Measurements from ENCODE around the gene TNRC18. TPM values are rescaled to one million over a fixed set of nuclear protein-coding genes. Genes with fewer than 3 reads are reported as not detected.

TNRC18 gene
- total RNA-seq, 5 donors from 2014 or later (not counting 1 experiment from before 2014, with no cell fraction given): 58.8 to 71.0 (median 62.6) TPM

DNA sequence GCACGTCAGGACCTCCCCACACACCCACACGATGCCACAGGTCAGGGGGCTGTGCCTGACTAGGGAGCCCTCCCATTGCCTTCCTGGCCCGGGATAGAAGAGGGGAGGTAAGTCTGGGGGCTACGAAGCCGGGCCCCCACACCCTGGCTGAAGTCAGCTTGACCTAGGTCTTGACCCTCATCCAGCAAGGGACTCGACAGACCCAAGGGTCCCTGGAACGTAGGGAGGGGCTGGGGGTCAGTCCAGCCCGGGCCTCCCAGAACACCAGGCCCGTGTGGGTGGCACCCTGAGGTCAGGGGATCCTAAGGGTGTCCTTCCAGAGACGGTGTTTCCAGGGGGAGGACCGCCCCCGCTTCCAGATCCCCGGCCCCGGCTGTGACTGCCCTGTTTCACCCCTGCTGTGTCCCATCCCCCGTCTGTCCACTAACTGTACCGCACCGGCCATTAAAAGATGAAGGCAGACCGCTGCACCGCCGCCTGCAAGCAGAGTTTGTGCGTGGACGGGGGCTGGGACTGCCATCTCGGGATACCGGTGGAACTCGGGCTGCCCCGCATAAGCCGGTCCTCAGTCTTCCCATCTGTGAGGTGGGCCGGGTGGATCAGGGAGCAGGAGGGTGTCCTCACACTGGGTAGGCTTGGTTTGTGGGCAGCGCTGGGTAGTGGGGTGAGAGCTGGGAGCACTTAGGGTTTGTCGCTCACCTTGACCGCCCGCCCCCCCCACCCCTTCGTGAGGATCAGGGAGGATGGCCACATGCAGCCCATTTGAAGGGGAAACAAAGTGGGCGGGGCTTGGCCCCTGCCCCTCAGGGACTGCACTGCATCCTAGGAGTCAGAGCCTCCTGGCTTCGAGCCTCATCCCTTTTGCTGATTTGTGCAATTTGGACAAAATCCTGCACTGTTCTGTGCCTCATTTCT, 119.8 kb downstream of the TNRC18 start:
- peaks cover 11% of the 10 kb centered on the region for H3K36me3 Mint-ChIP-seq
- WGBS (ENCODE audit: insufficient coverage): 80% methylated on average over 27 of the region's 35 CpGs
- peaks cover 7 to 8% of the 10 kb centered on the region in 2 donors for H3K36me3 ChIP-seq (ENCODE audit: control insufficient read depth in 2 of 2, extremely low read depth in 1 of 2, insufficient read depth in 1 of 2, low read length in 1 of 2)
- DNase-seq: no peak
- no peaks in the 10 kb centered on the region for H3K9me3 Mint-ChIP-seq
- ChIA-PET POLR2A (interaction anchor here in 1 of 2 donors (0.6 kb wide), 1 partner anchor 87 kb away, joined by 6 read pairs; no protein-coding TSS in a partner anchor), CTCF (no interaction called here)
- no peak overlapping the region for H3K4me3 Mint-ChIP-seq
- peaks cover 0 to 2% (median 0%) of the 10 kb centered on the region in 3 donors for H3K4me1 Mint-ChIP-seq
- H3K27me3 ChIP-seq (replicated peaks in 1 of 2; ENCODE audit: control insufficient read depth in 2 of 2, extremely low read depth in 1 of 2, insufficient read depth in 2 of 2, low read length in 1 of 2): peaks cover 0 to 9% of the 10 kb centered on the region in 2 experiments
- no peak overlapping the region for H3K27ac ChIP-seq (ENCODE audit: low read length)
- H3K27me3 Mint-ChIP-seq: no peaks in the 10 kb centered on the region
- H3K4me1 ChIP-seq (ENCODE audit: control insufficient read depth in 1 of 2, extremely low read depth in 1 of 2, insufficient read depth in 2 of 2, low read length in 2 of 2): no peaks in the 10 kb centered on the region
- no peaks in the 10 kb centered on the region for H3K9me3 ChIP-seq
- ATAC-seq (replicated peaks in 1 of 4): no peak
- H3K4me3 ChIP-seq (ENCODE audit: control insufficient read depth in 1 of 2, extremely low read depth in 1 of 2, low read length in 1 of 2): no peak overlapping the region
- H3K27ac Mint-ChIP-seq: no peak overlapping the region

DNA sequence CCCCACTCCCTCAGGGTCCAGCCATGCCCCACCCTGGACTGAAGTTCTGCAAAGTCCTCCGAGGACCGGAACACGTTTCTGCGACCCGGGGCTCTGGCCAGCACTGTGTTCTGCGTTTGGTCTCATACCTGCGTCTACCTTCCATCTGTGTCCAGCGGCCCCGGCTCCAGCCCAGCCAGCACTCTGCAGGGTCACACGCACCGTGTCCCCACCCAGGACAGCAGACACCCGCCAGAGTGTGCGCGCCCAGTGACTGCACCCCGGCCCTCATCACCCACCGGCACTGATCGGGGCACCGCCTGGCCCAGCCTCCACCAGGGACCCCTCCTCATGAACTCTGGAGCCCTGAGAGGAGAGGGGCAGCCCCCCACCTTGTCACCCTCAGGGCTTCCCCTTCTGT, 120.6 kb downstream of the TNRC18 start:
- H3K4me1 Mint-ChIP-seq: peaks cover 0 to 6% (median 3%) of the 10 kb centered on the region in 3 donors
- Histone ChIP-seq H3K27ac (ENCODE audit: low read length) (no peak overlapping the region), H3K9me3 (no peaks in the 10 kb centered on the region), H3K4me1 (ENCODE audit: control insufficient read depth in 1 of 2, extremely low read depth in 1 of 2, insufficient read depth in 2 of 2, low read length in 2 of 2) (peaks cover 0 to 3% of the 10 kb centered on the region in 2 experiments), H3K27me3 (replicated peaks in 1 of 2; ENCODE audit: control insufficient read depth in 2 of 2, extremely low read depth in 1 of 2, insufficient read depth in 2 of 2, low read length in 1 of 2) (peaks cover 0 to 15% of the 10 kb centered on the region in 2 experiments), H3K36me3 (ENCODE audit: control insufficient read depth in 2 of 2, extremely low read depth in 1 of 2, insufficient read depth in 1 of 2, low read length in 1 of 2) (peaks cover 7 to 8% of the 10 kb centered on the region in 2 donors), H3K4me3 (ENCODE audit: control insufficient read depth in 1 of 2, extremely low read depth in 1 of 2, low read length in 1 of 2) (no peak overlapping the region)
- WGBS (ENCODE audit: insufficient coverage): 91% methylated on average over 17 of the region's 18 CpGs
- no peak overlapping the region for H3K4me3 Mint-ChIP-seq
- no peak overlapping the region for H3K27ac Mint-ChIP-seq
- peaks cover 4% of the 10 kb centered on the region in 2 donors for H3K27me3 Mint-ChIP-seq
- ATAC-seq (replicated peaks in 1 of 4): peak in 1 of 4 experiments; percentile 26
- ChIA-PET POLR2A (interaction anchor here in 1 of 2 donors (0.6 kb wide), 1 partner anchor 87 kb away, joined by 6 read pairs; no protein-coding TSS in a partner anchor), CTCF (no interaction called here)
- no peak for DNase-seq
- H3K36me3 Mint-ChIP-seq: peaks cover 6% of the 10 kb centered on the region
- no peaks in the 10 kb centered on the region for H3K9me3 Mint-ChIP-seq

DNA sequence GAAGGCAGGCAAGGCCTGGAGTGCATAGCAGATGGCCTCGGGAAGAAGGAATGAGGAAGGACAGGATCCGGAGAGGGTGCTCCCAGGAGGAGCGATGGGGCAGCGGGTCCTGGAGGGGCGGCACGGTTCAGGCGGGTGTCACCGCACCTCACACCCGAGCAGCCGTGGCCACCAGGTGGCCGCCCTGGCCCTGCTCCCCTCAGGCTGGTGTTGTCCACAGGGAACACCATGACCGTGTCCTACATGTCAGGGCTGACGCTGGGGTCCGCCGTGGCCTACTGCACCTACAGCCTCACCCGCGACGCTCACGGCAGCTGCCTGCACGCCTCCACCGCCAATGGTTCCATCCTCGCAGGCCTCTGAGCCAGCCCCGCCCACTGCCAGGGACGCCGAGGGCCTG, 121.1 kb downstream of the TNRC18 start:
- peaks cover under 1 to 6% (median 3%) of the 10 kb centered on the region in 3 donors for H3K4me1 Mint-ChIP-seq
- POLR2A ChIA-PET: no interaction called here
- DNase-seq: no peak

DNA sequence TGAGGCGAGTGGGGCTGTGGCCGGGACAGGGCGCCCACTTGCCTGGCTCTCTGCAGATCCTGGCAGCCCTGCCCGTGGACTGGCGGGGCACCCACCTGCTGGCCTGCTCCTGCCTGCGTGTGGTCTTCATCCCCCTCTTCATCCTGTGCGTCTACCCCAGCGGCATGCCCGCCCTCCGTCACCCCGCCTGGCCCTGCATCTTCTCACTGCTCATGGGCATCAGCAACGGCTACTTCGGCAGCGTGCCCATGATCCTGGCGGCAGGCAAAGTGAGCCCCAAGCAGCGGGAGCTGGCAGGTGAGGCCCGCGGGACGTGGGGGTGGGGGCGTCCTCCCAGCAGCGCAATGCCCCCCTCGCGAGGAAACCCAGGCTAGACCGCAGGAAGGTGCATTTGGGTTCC, 123.3 kb downstream of the TNRC18 start:
- Mint-ChIP-seq H3K27ac (no peak overlapping the region), H3K36me3 (no peaks in the 10 kb centered on the region), H3K27me3 (peaks cover 6% of the 10 kb centered on the region in 2 donors), H3K9me3 (no peaks in the 10 kb centered on the region), H3K4me1 (peaks cover 10 to 19% (median 11%) of the 10 kb centered on the region in 3 donors), H3K4me3 (no peak overlapping the region)
- Histone ChIP-seq H3K27me3 (replicated peaks in 1 of 2; ENCODE audit: control insufficient read depth in 2 of 2, extremely low read depth in 1 of 2, insufficient read depth in 2 of 2, low read length in 1 of 2) (peaks cover 0 to 29% of the 10 kb centered on the region in 2 experiments), H3K4me1 (ENCODE audit: control insufficient read depth in 1 of 2, extremely low read depth in 1 of 2, insufficient read depth in 2 of 2, low read length in 2 of 2) (peaks cover 2 to 17% of the 10 kb centered on the region in 2 experiments), H3K9me3 (no peaks in the 10 kb centered on the region), H3K27ac (ENCODE audit: low read length) (no peak overlapping the region), H3K4me3 (ENCODE audit: control insufficient read depth in 1 of 2, extremely low read depth in 1 of 2, low read length in 1 of 2) (no peak overlapping the region), H3K36me3 (ENCODE audit: control insufficient read depth in 2 of 2, extremely low read depth in 1 of 2, insufficient read depth in 1 of 2, low read length in 1 of 2) (no peaks in the 10 kb centered on the region)
- 91% methylated on average over 18 of the region's 24 CpGs for WGBS (ENCODE audit: insufficient coverage)
- POLR2A ChIA-PET: no interaction called here
- CTCF ChIA-PET: no interaction called here
- no peak for ATAC-seq (replicated peaks in 1 of 4)
- no peak for DNase-seq

More for the DNA sequence above, 121.1 kb downstream of the TNRC18 start:
- ATAC-seq (replicated peaks in 1 of 4): no peak
- Mint-ChIP-seq H3K27ac (no peak overlapping the region), H3K36me3 (peaks cover 2% of the 10 kb centered on the region), H3K27me3 (peaks cover 6% of the 10 kb centered on the region in 2 donors), H3K9me3 (no peaks in the 10 kb centered on the region), H3K4me3 (no peak overlapping the region)
- Histone ChIP-seq H3K27ac (ENCODE audit: low read length) (no peak overlapping the region), H3K9me3 (no peaks in the 10 kb centered on the region), H3K4me1 (ENCODE audit: control insufficient read depth in 1 of 2, extremely low read depth in 1 of 2, insufficient read depth in 2 of 2, low read length in 2 of 2) (peaks cover 0 to 8% of the 10 kb centered on the region in 2 experiments), H3K4me3 (ENCODE audit: control insufficient read depth in 1 of 2, extremely low read depth in 1 of 2, low read length in 1 of 2) (no peak overlapping the region), H3K27me3 (replicated peaks in 1 of 2; ENCODE audit: control insufficient read depth in 2 of 2, extremely low read depth in 1 of 2, insufficient read depth in 2 of 2, low read length in 1 of 2) (peaks cover 0 to 20% of the 10 kb centered on the region in 2 experiments), H3K36me3 (ENCODE audit: control insufficient read depth in 2 of 2, extremely low read depth in 1 of 2, insufficient read depth in 1 of 2, low read length in 1 of 2) (peaks cover 2 to 3% of the 10 kb centered on the region in 2 donors)
- CTCF ChIA-PET: no interaction called here
- WGBS (ENCODE audit: insufficient coverage): 81% methylated on average over 25 of the region's 25 CpGs

DNA sequence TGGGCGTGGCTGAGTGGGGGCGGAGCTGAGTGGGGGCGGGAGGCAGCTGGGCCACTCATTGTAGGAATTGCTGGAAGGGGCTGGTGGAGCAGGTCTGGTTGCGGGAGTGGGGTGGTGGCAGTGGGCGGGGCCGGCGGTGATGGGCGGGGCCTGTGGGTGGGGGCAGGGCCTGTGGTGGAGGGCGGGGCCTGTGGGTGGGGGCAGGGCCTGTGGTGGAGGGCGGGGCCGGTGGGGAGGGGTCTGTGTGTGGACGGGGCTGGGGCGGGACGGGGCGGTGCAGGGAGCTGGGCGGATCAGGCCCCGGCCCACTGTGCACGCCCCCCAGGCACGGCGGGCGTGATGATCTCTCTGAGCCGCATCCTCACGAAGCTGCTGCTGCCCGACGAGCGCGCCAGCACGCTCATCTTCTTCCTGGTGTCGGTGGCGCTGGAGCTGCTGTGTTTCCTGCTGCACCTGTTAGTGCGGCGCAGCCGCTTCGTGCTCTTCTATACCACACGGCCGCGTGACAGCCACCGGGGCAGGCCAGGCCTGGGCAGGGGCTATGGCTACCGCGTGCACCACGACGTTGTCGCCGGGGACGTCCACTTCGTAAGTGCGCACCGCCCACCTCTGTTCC, 126.9 kb downstream of the TNRC18 start:
- H3K27ac ChIP-seq (ENCODE audit: low read length): no peak overlapping the region
- peak; percentile 82 to 93 (median 88) for ATAC-seq (replicated peaks in 1 of 4)
- peaks cover 2 to 17% of the 10 kb centered on the region in 2 experiments for H3K4me1 ChIP-seq (ENCODE audit: control insufficient read depth in 1 of 2, extremely low read depth in 1 of 2, insufficient read depth in 2 of 2, low read length in 2 of 2)
- Mint-ChIP-seq H3K27ac (no peak overlapping the region), H3K36me3 (no peaks in the 10 kb centered on the region), H3K4me3 (peak overlapping the region; percentile 77 to 83 (median 78)), H3K9me3 (peaks cover 0 to 9% (median 9%) of the 10 kb centered on the region in 3 donors), H3K27me3 (peaks cover 6% of the 10 kb centered on the region in 2 donors), H3K4me1 (peaks cover 10 to 19% (median 11%) of the 10 kb centered on the region in 3 donors)
- peak overlapping the region; percentile 36 to 57 for H3K4me3 ChIP-seq (ENCODE audit: control insufficient read depth in 1 of 2, extremely low read depth in 1 of 2, low read length in 1 of 2)
- H3K36me3 ChIP-seq (ENCODE audit: control insufficient read depth in 2 of 2, extremely low read depth in 1 of 2, insufficient read depth in 1 of 2, low read length in 1 of 2): no peaks in the 10 kb centered on the region
- H3K9me3 ChIP-seq: no peaks in the 10 kb centered on the region
- ChIA-PET CTCF (no interaction called here), POLR2A (no interaction called here)
- H3K27me3 ChIP-seq (replicated peaks in 1 of 2; ENCODE audit: control insufficient read depth in 2 of 2, extremely low read depth in 1 of 2, insufficient read depth in 2 of 2, low read length in 1 of 2): peaks cover 0 to 36% of the 10 kb centered on the region in 2 experiments
- peak; percentile 29 to 86 (median 76) for DNase-seq
- 4% methylated on average over 32 of the region's 48 CpGs for WGBS (ENCODE audit: insufficient coverage)

DNA sequence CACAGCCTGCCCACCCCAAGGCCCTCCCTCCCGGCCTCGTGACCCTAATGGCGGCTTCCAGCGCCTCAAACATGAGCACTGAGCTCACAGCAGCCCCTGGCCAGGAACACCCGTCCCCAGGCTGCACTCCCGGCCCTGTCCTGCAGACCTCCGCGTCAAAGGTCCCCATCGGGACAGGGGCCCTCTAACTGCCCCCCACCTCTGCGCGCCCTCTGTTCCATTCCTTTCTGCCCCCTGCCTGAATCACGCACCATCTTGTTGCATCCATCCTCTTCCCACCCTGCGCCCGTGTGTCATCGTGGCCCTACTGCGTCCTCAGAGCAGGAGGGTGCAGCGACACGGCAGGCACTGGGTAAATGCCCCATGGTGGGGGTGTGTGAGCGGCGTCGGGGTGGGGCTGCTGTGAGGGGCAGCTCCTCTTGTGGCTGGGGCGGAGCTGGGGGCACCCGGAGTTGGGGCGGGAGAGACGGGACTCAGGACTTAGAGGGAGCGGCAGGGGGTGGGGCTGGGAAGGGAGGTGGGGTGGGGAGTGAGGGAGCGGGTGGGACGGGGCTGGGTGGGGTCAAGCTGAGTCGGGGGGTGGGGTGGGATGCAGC, 127.5 kb downstream of the TNRC18 start:
- no peak overlapping the region for H3K27ac Mint-ChIP-seq
- CTCF ChIA-PET: no interaction called here
- peak in 13 of 35 experiments; percentile 4 to 29 (median 16) for DNase-seq

More for the DNA sequence above, 127.5 kb downstream of the TNRC18 start:
- Mint-ChIP-seq H3K36me3 (no peaks in the 10 kb centered on the region), H3K9me3 (peaks cover 0 to 9% (median 9%) of the 10 kb centered on the region in 3 donors), H3K4me1 (peaks cover 10 to 19% (median 11%) of the 10 kb centered on the region in 3 donors), H3K27me3 (peaks cover 6% of the 10 kb centered on the region in 2 donors), H3K4me3 (peak overlapping the region in 2 of 3 donors; percentile 51 to 83)
- Histone ChIP-seq H3K9me3 (no peaks in the 10 kb centered on the region), H3K4me3 (ENCODE audit: control insufficient read depth in 1 of 2, extremely low read depth in 1 of 2, low read length in 1 of 2) (no peak overlapping the region), H3K4me1 (ENCODE audit: control insufficient read depth in 1 of 2, extremely low read depth in 1 of 2, insufficient read depth in 2 of 2, low read length in 2 of 2) (peaks cover 2 to 17% of the 10 kb centered on the region in 2 experiments), H3K27ac (ENCODE audit: low read length) (no peak overlapping the region), H3K36me3 (ENCODE audit: control insufficient read depth in 2 of 2, extremely low read depth in 1 of 2, insufficient read depth in 1 of 2, low read length in 1 of 2) (no peaks in the 10 kb centered on the region), H3K27me3 (replicated peaks in 1 of 2; ENCODE audit: control insufficient read depth in 2 of 2, extremely low read depth in 1 of 2, insufficient read depth in 2 of 2, low read length in 1 of 2) (peaks cover 0 to 36% of the 10 kb centered on the region in 2 experiments)
- POLR2A ChIA-PET: no interaction called here
- ATAC-seq (replicated peaks in 1 of 4): peak in 1 of 4 experiments; percentile 10
- 31% methylated on average over 10 of the region's 29 CpGs for WGBS (ENCODE audit: insufficient coverage)
